HEK293 (cell line): Measurements from ENCODE around the gene KLF7.

ENCODE experiments used
- CTCF ChIA-PET: fragments of 350-600 bp; formaldehyde crosslinking; extraction: SDS; loops from one replicate; lab custom pipeline; 2021; ENCODE audit warnings: antibody characterized with exemption; lab: Yijun Ruan, JAX
- POLR2A ChIA-PET: fragments of 300-600 bp; formaldehyde crosslinking; extraction: SDS; loops from one replicate; lab custom pipeline; 2020; ENCODE audit warnings: antibody characterized with exemption, inconsistent platforms; lab: Yijun Ruan, JAX
- H3K27ac ChIP-seq: fragments of 200-500 bp; sonication (Bioruptor generic); 2 replicates; pipeline ENCODE4 v1.5.1; 2014; ENCODE audit warnings: low read depth, low read length, control low read depth, inconsistent platforms; ENCODE audit errors: extremely low read depth
- H3K36me3 ChIP-seq, 2 experiments: fragments of 200-500 bp in 1 of 2; sonication (Bioruptor generic) in 1 of 2; 1 replicate in 1 of 2; 2 replicates in 1 of 2; pipeline ENCODE4 v1.5.1; 2014 to 2017; ENCODE audit warnings: inconsistent platforms in 2 of 2, low read length in 2 of 2; ENCODE audit not compliant: control insufficient read depth in 2 of 2, insufficient read depth in 1 of 2
- H3K4me1 ChIP-seq: fragments of 200-500 bp; sonication (Bioruptor generic); 2 replicates; pipeline ENCODE4 v1.5.1; 2014; ENCODE audit warnings: mild to moderate bottlenecking, low read length, inconsistent platforms; ENCODE audit not compliant: control insufficient read depth, insufficient read depth
- H3K4me3 ChIP-seq: 2 replicates; pipeline ENCODE4 v1.5.1; 2011; ENCODE audit warnings: low read depth, mild to moderate bottlenecking, control low read depth, low read length, moderate library complexity
- H3K9me3 ChIP-seq: fragments of 200-500 bp; sonication (Bioruptor generic); 2 replicates; pipeline ENCODE4 v1.5.1; 2014; ENCODE audit warnings: low read depth, low read length, inconsistent platforms; ENCODE audit not compliant: control insufficient read depth, insufficient read depth
- KLF10 ChIP-seq: fragments of 450-650 bp; IDR thresholded peaks from 2 replicates; pipeline ENCODE4 v1.5.1; 2018; ENCODE audit warnings: missing biosample characterization, mild to moderate bottlenecking, missing genetic modification characterization
- KLF8 ChIP-seq: fragments of 450-650 bp; formaldehyde crosslinking; IDR thresholded peaks from 2 replicates; pipeline ENCODE4 v1.5.1; 2016; ENCODE audit warnings: missing biosample characterization, missing genetic modification characterization
- ZFP37 ChIP-seq: fragments of 450-650 bp; formaldehyde crosslinking; IDR thresholded peaks from 2 replicates; pipeline ENCODE4 v1.5.1; 2016; ENCODE audit warnings: missing biosample characterization, missing genetic modification characterization
- ZNF138 ChIP-seq: fragments of 450-650 bp; formaldehyde crosslinking; IDR thresholded peaks from 2 replicates; pipeline ENCODE4 v1.5.1; 2016; ENCODE audit warnings: missing biosample characterization, missing genetic modification characterization, borderline replicate concordance
- ZNF140 ChIP-seq: fragments of 450-650 bp; formaldehyde crosslinking; IDR thresholded peaks from 2 replicates; pipeline ENCODE4 v1.5.1; 2016; ENCODE audit warnings: missing biosample characterization, missing genetic modification characterization
- ZNF157 ChIP-seq: fragments of 450-650 bp; formaldehyde crosslinking; IDR thresholded peaks from 2 replicates; pipeline ENCODE4 v1.5.1; 2016; ENCODE audit warnings: missing biosample characterization, missing genetic modification characterization
- ZNF174 ChIP-seq: fragments of 450-650 bp; formaldehyde crosslinking; IDR thresholded peaks from 2 replicates; pipeline ENCODE4 v1.5.0; 2017; ENCODE audit warnings: missing biosample characterization, mild to moderate bottlenecking, missing genetic modification characterization
- ZNF202 ChIP-seq: fragments of 450-650 bp; formaldehyde crosslinking; IDR thresholded peaks from 2 replicates; pipeline ENCODE4 v1.5.1; 2016; ENCODE audit warnings: missing biosample characterization, missing genetic modification characterization, borderline replicate concordance
- ZNF23 ChIP-seq: fragments of 450-650 bp; formaldehyde crosslinking; IDR thresholded peaks from 2 replicates; pipeline ENCODE4 v1.5.1; 2016; ENCODE audit warnings: missing biosample characterization, missing genetic modification characterization, borderline replicate concordance
- ZNF24 ChIP-seq: fragments of 450-650 bp; formaldehyde crosslinking; IDR thresholded peaks from 2 replicates; pipeline ENCODE4 v1.5.1; 2016; ENCODE audit warnings: missing biosample characterization, missing genetic modification characterization
- ZNF324 ChIP-seq: fragments of 450-650 bp; formaldehyde crosslinking; IDR thresholded peaks from 2 replicates; pipeline ENCODE4 v1.5.1; 2016; ENCODE audit warnings: missing biosample characterization, missing genetic modification characterization
- ZNF37A ChIP-seq: fragments of 450-650 bp; IDR thresholded peaks from 2 replicates; pipeline ENCODE4 v1.5.1; 2018; ENCODE audit warnings: missing biosample characterization, missing genetic modification characterization
- ZNF433 ChIP-seq: fragments of 450-650 bp; formaldehyde crosslinking; IDR thresholded peaks from 2 replicates; pipeline ENCODE4 v1.5.1; 2016; ENCODE audit warnings: missing biosample characterization, missing genetic modification characterization, low read depth
- ZNF473 ChIP-seq: fragments of 450-650 bp; formaldehyde crosslinking; IDR thresholded peaks from 2 replicates; pipeline ENCODE4 v1.5.1; 2017; ENCODE audit warnings: missing biosample characterization, missing genetic modification characterization
- ZNF48 ChIP-seq: fragments of 450-650 bp; formaldehyde crosslinking; IDR thresholded peaks from 2 replicates; pipeline ENCODE4 v1.5.1; 2016; ENCODE audit warnings: missing biosample characterization, missing genetic modification characterization
- ZNF530 ChIP-seq: fragments of 450-650 bp; formaldehyde crosslinking; IDR thresholded peaks from 2 replicates; pipeline ENCODE4 v1.5.1; 2016; ENCODE audit warnings: low read depth, missing biosample characterization, missing genetic modification characterization
- ZNF561 ChIP-seq: fragments of 450-650 bp; IDR thresholded peaks from 2 replicates; pipeline ENCODE4 v1.5.1; 2018; ENCODE audit warnings: missing biosample characterization, missing genetic modification characterization, borderline replicate concordance
- ZNF585B ChIP-seq: fragments of 450-650 bp; formaldehyde crosslinking; IDR thresholded peaks from 2 replicates; pipeline ENCODE4 v1.5.1; 2016; ENCODE audit warnings: missing biosample characterization, missing genetic modification characterization
- ZNF610 ChIP-seq: fragments of 450-650 bp; formaldehyde crosslinking; IDR thresholded peaks from 2 replicates; pipeline ENCODE4 v1.5.1; 2016; ENCODE audit warnings: missing biosample characterization, missing genetic modification characterization, borderline replicate concordance
- ZNF624 ChIP-seq: fragments of 450-650 bp; formaldehyde crosslinking; IDR thresholded peaks from 2 replicates; pipeline ENCODE4 v1.5.1; 2017; ENCODE audit warnings: missing biosample characterization, missing genetic modification characterization
- ZNF670 ChIP-seq: fragments of 450-650 bp; formaldehyde crosslinking; IDR thresholded peaks from 2 replicates; pipeline ENCODE4 v1.5.1; 2016; ENCODE audit warnings: missing biosample characterization, missing genetic modification characterization, low read depth
- ZNF843 ChIP-seq: fragments of 450-650 bp; formaldehyde crosslinking; IDR thresholded peaks from 2 replicates; pipeline ENCODE4 v1.5.1; 2016; ENCODE audit warnings: missing biosample characterization, missing genetic modification characterization
- TF ChIP-seq, protein P1 (sequence below): fragments of 450-650 bp; formaldehyde crosslinking; IDR thresholded peaks from 2 replicates; pipeline ENCODE4 v1.5.1; 2017; ENCODE audit warnings: missing biosample characterization, mild to moderate bottlenecking, missing genetic modification characterization, moderate library complexity
- TF ChIP-seq, protein P2 (sequence below): IDR thresholded peaks from 2 replicates; pipeline ENCODE4 v1.6.1; 2011; ENCODE audit warnings: mild to moderate bottlenecking, low read depth, low read length, borderline replicate concordance
- TF ChIP-seq, protein P3 (sequence below): fragments of 450-650 bp; formaldehyde crosslinking; IDR thresholded peaks from 2 replicates; pipeline ENCODE4 v1.5.1; 2016; ENCODE audit warnings: missing biosample characterization, missing genetic modification characterization

The KLF7 gene

DNA sequence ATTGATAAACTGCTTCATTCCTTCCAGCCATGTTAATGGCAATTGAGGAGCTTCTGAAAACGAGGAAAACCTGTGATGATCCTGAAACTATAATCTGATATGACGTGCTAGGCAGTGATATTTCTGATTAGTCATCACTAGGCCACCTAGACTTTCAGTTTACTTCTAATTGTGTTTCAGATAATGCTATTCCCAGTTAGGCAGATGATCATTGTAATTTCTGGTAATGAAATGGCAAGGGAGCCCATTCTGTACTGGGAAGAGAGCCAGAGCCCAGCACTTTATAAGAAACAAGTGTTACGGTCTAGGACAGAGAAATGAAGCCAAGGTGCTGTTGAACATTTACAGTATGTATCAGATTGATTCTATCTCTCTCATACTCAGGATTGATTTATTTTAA, 120.2 kb downstream of the KLF7 start:
- CTCF ChIA-PET: interaction anchor here (0.8 kb wide), 1 partner anchor 89 kb away, joined by 4 read pairs; no protein-coding TSS in a partner anchor
- TF ChIP-seq ZNF24 (tag by site-specific recombination): no peak
- TF ChIP-seq, protein P1, sequence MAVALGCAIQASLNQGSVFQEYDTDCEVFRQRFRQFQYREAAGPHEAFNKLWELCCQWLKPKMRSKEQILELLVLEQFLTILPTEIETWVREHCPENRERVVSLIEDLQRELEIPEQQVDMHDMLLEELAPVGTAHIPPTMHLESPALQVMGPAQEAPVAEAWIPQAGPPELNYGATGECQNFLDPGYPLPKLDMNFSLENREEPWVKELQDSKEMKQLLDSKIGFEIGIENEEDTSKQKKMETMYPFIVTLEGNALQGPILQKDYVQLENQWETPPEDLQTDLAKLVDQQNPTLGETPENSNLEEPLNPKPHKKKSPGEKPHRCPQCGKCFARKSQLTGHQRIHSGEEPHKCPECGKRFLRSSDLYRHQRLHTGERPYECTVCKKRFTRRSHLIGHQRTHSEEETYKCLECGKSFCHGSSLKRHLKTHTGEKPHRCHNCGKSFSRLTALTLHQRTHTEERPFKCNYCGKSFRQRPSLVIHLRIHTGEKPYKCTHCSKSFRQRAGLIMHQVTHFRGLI (tag by site-specific recombination): no peak
- TF ChIP-seq, all 188 proteins: peak for 0
- Histone ChIP-seq H3K4me1 (no peaks in the 10 kb centered on the region; the same call in 1 of the 2 replicates), H3K4me3 (no peak overlapping the region), H3K36me3 (no peaks in the 10 kb centered on the region), H3K9me3 (no peaks in the 10 kb centered on the region), H3K27ac (no peak overlapping the region)
- POLR2A ChIA-PET: no interaction called here

DNA sequence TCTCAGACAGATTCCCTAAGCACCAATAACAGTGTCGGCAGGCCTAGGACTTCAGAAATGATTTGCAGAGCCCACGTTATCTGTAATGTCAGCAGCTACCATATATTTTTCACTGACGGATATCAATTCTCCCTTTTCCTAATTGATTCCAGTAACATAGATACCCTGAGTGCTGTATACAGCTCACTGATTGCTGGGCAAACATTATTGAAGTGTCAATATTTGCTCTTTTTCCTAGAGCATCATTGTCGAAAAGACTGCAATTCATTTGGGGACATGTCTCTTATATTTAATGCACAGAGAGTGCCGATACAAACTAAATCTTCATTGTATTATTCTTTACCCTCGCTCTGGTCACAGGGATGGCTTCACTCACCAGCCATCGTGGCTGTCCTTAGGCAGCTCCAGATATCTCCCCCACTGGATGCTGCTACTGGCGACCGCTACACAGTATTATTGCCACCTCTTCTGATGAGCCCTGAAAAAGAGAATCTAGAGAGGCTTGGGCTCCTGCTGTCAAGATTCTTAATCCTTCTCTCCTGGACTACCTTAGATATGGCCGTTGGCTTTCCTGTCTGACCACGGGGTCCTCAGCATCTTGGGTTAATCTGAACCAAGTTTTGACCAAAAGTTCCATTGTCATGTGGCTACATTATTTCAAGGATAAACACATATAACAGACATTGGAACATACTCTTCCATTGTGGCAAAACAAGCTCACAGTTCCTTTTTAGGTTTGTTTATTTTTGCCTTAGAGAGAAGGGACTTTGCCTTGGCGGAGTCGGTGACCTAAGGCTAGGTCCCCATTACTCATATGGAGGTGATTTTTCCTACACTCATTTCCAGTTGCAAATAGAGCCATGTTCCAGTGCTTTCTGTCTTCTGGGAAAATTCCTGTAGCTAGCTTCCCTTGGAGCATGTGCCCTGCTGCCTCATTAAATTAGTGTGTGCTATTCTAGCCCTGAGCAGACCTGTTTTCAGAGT, 121.1 kb downstream of the KLF7 start:
- CTCF ChIA-PET: no interaction called here
- Histone ChIP-seq H3K36me3 (no peaks in the 10 kb centered on the region), H3K4me3 (no peak overlapping the region), H3K27ac (no peak overlapping the region), H3K4me1 (no peaks in the 10 kb centered on the region; the same call in 1 of the 2 replicates), H3K9me3 (no peaks in the 10 kb centered on the region)
- TF ChIP-seq ZNF624: no peak
- TF ChIP-seq ZNF138 (tag by site-specific recombination): no peak
- TF ChIP-seq ZNF157 (tag by site-specific recombination): no peak
- TF ChIP-seq, protein P2, sequence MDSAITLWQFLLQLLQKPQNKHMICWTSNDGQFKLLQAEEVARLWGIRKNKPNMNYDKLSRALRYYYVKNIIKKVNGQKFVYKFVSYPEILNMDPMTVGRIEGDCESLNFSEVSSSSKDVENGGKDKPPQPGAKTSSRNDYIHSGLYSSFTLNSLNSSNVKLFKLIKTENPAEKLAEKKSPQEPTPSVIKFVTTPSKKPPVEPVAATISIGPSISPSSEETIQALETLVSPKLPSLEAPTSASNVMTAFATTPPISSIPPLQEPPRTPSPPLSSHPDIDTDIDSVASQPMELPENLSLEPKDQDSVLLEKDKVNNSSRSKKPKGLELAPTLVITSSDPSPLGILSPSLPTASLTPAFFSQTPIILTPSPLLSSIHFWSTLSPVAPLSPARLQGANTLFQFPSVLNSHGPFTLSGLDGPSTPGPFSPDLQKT: no peak
- TF ChIP-seq ZNF473: no peak
- TF ChIP-seq ZNF610: no peak
- TF ChIP-seq ZNF530: no peak
- no peak for TF ChIP-seq KLF8 (tag by site-specific recombination)
- no peak for TF ChIP-seq ZNF140 (tag by site-specific recombination)
- TF ChIP-seq ZNF37A (tag by site-specific recombination): no peak
- no peak for TF ChIP-seq ZFP37
- no peak for TF ChIP-seq ZNF670 (tag by site-specific recombination)
- TF ChIP-seq KLF10 (tag by site-specific recombination): no peak
- TF ChIP-seq ZNF202 (tag by site-specific recombination): no peak
- TF ChIP-seq ZNF561 (tag by site-specific recombination): no peak
- no peak for TF ChIP-seq ZNF585B (tag by site-specific recombination)
- POLR2A ChIA-PET: no interaction called here

DNA sequence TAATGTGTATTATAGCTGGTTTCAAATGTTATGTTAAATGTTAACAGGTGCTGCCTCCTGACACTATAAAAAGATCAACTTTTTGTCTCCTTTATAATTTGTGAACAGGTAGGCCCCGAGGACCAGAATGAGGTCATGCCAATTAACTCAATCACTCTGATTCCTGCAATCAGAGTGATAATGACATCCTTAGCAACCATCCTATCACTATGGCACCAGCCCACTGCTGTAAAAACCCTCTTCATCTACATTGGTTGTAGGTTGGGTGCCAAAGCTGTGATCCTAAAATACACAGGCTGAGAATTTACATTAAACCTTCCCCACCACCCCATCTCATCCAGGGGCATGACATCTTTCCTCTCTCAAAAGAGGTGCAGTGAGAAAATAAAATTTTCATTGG, 122.9 kb downstream of the KLF7 start:
- Histone ChIP-seq H3K4me1 (no peaks in the 10 kb centered on the region; the same call in 1 of the 2 replicates), H3K9me3 (no peaks in the 10 kb centered on the region), H3K36me3 (no peaks in the 10 kb centered on the region), H3K4me3 (no peak overlapping the region), H3K27ac (no peak overlapping the region)
- ChIA-PET CTCF (interaction anchor here (0.5 kb wide), 1 partner anchor 946 kb away, joined by 3 read pairs; no protein-coding TSS in a partner anchor), POLR2A (no interaction called here)
- TF ChIP-seq ZNF433 (tag by site-specific recombination) (no peak), ZNF23 (tag by site-specific recombination) (no peak), ZNF174 (tag by site-specific recombination) (no peak), ZNF324 (tag by site-specific recombination) (no peak), ZNF48 (tag by site-specific recombination) (no peak), ZNF473 (no peak), ZNF843 (tag by site-specific recombination) (no peak)
- TF ChIP-seq, protein P3, sequence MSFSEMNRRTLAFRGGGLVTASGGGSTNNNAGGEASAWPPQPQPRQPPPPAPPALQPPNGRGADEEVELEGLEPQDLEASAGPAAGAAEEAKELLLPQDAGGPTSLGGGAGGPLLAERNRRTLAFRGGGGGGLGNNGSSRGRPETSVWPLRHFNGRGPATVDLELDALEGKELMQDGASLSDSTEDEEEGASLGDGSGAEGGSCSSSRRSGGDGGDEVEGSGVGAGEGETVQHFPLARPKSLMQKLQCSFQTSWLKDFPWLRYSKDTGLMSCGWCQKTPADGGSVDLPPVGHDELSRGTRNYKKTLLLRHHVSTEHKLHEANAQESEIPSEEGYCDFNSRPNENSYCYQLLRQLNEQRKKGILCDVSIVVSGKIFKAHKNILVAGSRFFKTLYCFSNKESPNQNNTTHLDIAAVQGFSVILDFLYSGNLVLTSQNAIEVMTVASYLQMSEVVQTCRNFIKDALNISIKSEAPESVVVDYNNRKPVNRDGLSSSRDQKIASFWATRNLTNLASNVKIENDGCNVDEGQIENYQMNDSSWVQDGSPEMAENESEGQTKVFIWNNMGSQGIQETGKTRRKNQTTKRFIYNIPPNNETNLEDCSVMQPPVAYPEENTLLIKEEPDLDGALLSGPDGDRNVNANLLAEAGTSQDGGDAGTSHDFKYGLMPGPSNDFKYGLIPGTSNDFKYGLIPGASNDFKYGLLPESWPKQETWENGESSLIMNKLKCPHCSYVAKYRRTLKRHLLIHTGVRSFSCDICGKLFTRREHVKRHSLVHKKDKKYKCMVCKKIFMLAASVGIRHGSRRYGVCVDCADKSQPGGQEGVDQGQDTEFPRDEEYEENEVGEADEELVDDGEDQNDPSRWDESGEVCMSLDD (tag by site-specific recombination): no peak
